ENCODE data around the gene C2orf72.

DNA sequence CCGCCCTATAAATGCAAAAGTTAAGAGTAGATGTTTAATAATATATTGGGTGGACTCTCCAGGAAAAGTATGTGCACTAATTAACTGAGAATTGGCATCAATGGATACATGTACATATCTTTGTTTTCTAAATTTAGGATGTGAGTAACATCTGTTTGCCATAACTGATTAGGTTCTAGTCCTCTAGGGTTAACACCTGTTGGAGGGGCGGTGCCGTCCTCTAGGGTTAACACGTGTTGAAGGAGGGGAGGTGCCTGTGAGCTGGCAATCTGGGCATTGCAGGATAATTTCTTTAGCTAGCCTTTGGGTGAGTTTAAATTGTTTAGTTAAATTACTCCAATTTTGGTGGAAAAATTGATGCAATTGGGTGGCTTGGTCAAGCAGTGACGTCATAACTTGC lies 56.6 kb downstream of the C2orf72 start:
- TF ChIP-seq, protein P1, sequence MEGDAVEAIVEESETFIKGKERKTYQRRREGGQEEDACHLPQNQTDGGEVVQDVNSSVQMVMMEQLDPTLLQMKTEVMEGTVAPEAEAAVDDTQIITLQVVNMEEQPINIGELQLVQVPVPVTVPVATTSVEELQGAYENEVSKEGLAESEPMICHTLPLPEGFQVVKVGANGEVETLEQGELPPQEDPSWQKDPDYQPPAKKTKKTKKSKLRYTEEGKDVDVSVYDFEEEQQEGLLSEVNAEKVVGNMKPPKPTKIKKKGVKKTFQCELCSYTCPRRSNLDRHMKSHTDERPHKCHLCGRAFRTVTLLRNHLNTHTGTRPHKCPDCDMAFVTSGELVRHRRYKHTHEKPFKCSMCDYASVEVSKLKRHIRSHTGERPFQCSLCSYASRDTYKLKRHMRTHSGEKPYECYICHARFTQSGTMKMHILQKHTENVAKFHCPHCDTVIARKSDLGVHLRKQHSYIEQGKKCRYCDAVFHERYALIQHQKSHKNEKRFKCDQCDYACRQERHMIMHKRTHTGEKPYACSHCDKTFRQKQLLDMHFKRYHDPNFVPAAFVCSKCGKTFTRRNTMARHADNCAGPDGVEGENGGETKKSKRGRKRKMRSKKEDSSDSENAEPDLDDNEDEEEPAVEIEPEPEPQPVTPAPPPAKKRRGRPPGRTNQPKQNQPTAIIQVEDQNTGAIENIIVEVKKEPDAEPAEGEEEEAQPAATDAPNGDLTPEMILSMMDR (IDR thresholded peaks at IDR 0.05), result no peak
- TF ChIP-seq EZH2 (IDR thresholded peaks at IDR 0.05; ENCODE audit: borderline replicate concordance, insufficient read depth, low read depth, low read length, poor library complexity, severe bottlenecking), result no peak

Measured in B cell (primary cell).